MM.1S (cell line): Measurements from ENCODE around the gene ESPL1.

Experiments
- CTCF ChIP-seq: fragments of 300-600 bp; sonication (generic); IDR thresholded peaks from 2 replicates; pipeline ENCODE4 v1.5.1; 2016; ENCODE audit warnings: antibody characterized with exemption, low read length, mixed read lengths
- EZH2phosphoT487 ChIP-seq: fragments of 300-600 bp; sonication (generic); IDR thresholded peaks from 2 replicates; pipeline ENCODE4 v1.6.1; 2018; ENCODE audit warnings: antibody characterized with exemption, low read length

GRCh38 chr12:53227341-53227740 lies 40.8 kb upstream of the ESPL1 start:
- TF ChIP-seq CTCF (no peak), EZH2phosphoT487 (no peak)
